IMR-90 (cell line): Measurements from ENCODE around the gene ALDH3B2.

Source experiments
- CEBPB ChIP-seq: IDR thresholded peaks from 2 replicates; pipeline ENCODE4 v1.6.1; 2012; ENCODE audit warnings: low read depth, low read length, improper control_type of control experiment
- CTCF ChIP-seq: conservative IDR thresholded peaks from 2 replicates; pipeline ENCODE4 v1.5.1; 2012; ENCODE audit warnings: mild to moderate bottlenecking, low read depth, low read length, improper control_type of control experiment
- ELK1 ChIP-seq: fragments of 150-350 bp; IDR thresholded peaks from 2 replicates; pipeline ENCODE4 v1.6.1; 2016; ENCODE audit warnings: low read depth, mild to moderate bottlenecking, low read length, moderate library complexity, borderline replicate concordance
- FOS ChIP-seq: fragments of 150-350 bp; IDR thresholded peaks from 2 replicates; pipeline ENCODE4 v1.6.1; 2016; ENCODE audit warnings: low read depth, low read length
- MAFK ChIP-seq: IDR thresholded peaks from 2 replicates; pipeline ENCODE4 v1.6.1; 2012; ENCODE audit warnings: low read depth, low read length, improper control_type of control experiment
- MXI1 ChIP-seq: IDR thresholded peaks from 2 replicates; pipeline ENCODE4 v1.6.1; 2012; ENCODE audit warnings: low read depth, mild to moderate bottlenecking, low read length, moderate library complexity, borderline replicate concordance
- NFE2L2 ChIP-seq: fragments of 150-350 bp; IDR thresholded peaks from 2 replicates; pipeline ENCODE4 v1.6.1; 2016; ENCODE audit warnings: low read depth, mild to moderate bottlenecking, low read length
- POLR2A ChIP-seq: IDR thresholded peaks from 2 replicates; pipeline ENCODE4 v1.6.1; 2012; ENCODE audit warnings: mild to moderate bottlenecking, low read depth, low read length
- RAD21 ChIP-seq: IDR thresholded peaks from 2 replicates; pipeline ENCODE4 v1.6.1; 2012; ENCODE audit warnings: low read length, improper control_type of control experiment
- RFX5 ChIP-seq: IDR thresholded peaks from 2 replicates; pipeline ENCODE4 v1.8.0; 2012; ENCODE audit warnings: low read depth, mild to moderate bottlenecking, low read length, moderate library complexity

- TF ChIP-seq FOS (no peak), MAFK (no peak), CTCF (no peak), CEBPB (no peak), POLR2A (no peak), NFE2L2 (no peak), MXI1 (no peak), ELK1 (no peak), RAD21 (no peak), RFX5 (no peak)
Measured at GRCh38 chr11:67635231-67635521, 39.2 kb downstream of the ALDH3B2 start.
